22Rv1 (cell line): ENCODE measurements around the gene SLC39A11.
"Not testable (repeated sequence)": the region's sequence is repeated elsewhere in the genome, so short reads cannot be mapped to it uniquely, and the experiment has no call there.

Experiments used
- CTCF ChIP-seq: fragments of 450-650 bp; IDR thresholded peaks from 2 replicates; pipeline ENCODE4 v1.5.1; 2017; ENCODE audit warnings: mild to moderate bottlenecking
- ZFX ChIP-seq: fragments of 450-650 bp; IDR thresholded peaks from 2 replicates; pipeline ENCODE4 v1.6.1; 2017; ENCODE audit warnings: antibody characterized with exemption, borderline replicate concordance

DNA sequence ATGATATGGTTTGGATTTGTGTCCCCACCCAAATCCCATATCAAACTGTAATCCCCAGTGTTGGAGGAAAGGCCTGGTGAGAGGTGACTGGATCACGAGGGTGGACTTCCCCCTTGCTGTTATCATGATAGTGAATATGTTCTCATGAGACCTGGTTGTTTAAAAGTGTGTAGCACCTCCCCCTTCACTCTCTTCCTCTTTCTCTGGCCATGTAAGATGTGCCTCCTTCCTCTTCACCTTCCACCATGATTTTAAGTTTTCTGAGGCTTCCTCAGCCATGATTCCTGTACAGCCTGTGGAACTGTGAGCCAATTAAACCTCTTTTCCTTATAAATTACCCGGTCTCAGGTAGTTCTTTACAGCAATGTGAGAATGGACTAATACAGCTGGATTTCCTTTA, 266.4 kb downstream of the SLC39A11 start:
- TF ChIP-seq CTCF, ZFX: not testable (repeated sequence)
